OCI-LY1 (cell line): ENCODE data around the gene ACACA.

Experiments
- H2AFZ ChIP-seq: fragments of 200-600 bp; sonication (generic), shearing (Covaris generic); 2 replicates; pipeline ENCODE4 v1.6.0; 2014; ENCODE audit warnings: antibody characterized with exemption, mild to moderate bottlenecking, low read length
- H3F3A ChIP-seq: fragments of 200-600 bp; sonication (generic), shearing (Covaris generic); 2 replicates; pipeline ENCODE4 v1.6.0; 2014; ENCODE audit warnings: mild to moderate bottlenecking, antibody characterized with exemption, low read length, moderate library complexity; ENCODE audit not compliant: insufficient read depth
- H3K27ac ChIP-seq: fragments of 200-600 bp; sonication (generic); 2 replicates; pipeline ENCODE4 v1.5.1; 2014; ENCODE audit warnings: low read length, mixed run types, mild to moderate bottlenecking, low read depth; ENCODE audit not compliant: poor library complexity, severe bottlenecking
- H3K27me3 ChIP-seq: fragments of 200-600 bp; sonication (generic); 2 replicates; pipeline ENCODE4 v1.6.0; 2014; ENCODE audit warnings: antibody characterized with exemption, mild to moderate bottlenecking, low read length, moderate library complexity; ENCODE audit not compliant: insufficient read depth
- H3K36me3 ChIP-seq: fragments of 200-600 bp; sonication (generic); 2 replicates; pipeline ENCODE4 v1.6.1; 2014; ENCODE audit warnings: mild to moderate bottlenecking, antibody characterized with exemption, low read length, moderate library complexity, mixed read lengths; ENCODE audit not compliant: insufficient read depth
- H3K4me1 ChIP-seq: fragments of 200-600 bp; sonication (generic); 2 replicates; pipeline ENCODE4 v1.5.1; 2014; ENCODE audit warnings: mild to moderate bottlenecking, low read length, moderate library complexity; ENCODE audit not compliant: insufficient read depth, severe bottlenecking
- H3K4me2 ChIP-seq: fragments of 200-600 bp; sonication (generic), shearing (Covaris generic); 2 replicates; pipeline ENCODE4 v1.6.1; 2014; ENCODE audit warnings: low read length
- H3K4me3 ChIP-seq: fragments of 200-600 bp; sonication (generic); 2 replicates; pipeline ENCODE4 v1.5.1; 2014; ENCODE audit warnings: low read length, low read depth, mild to moderate bottlenecking, mixed read lengths; ENCODE audit not compliant: poor library complexity, severe bottlenecking
- H3K79me2 ChIP-seq: fragments of 200-600 bp; shearing (Covaris generic); 2 replicates; pipeline ENCODE4 v1.6.1; 2016; ENCODE audit warnings: mixed run types, low read length, mixed read lengths; ENCODE audit not compliant: insufficient read depth
- H3K9ac ChIP-seq: fragments of 200-600 bp; sonication (generic), shearing (Covaris generic); 2 replicates; pipeline ENCODE4 v1.6.1; 2014; ENCODE audit warnings: mild to moderate bottlenecking, low read length, mixed read lengths
- H3K9me2 ChIP-seq: fragments of 200-600 bp; sonication (generic), shearing (Covaris generic); 2 replicates; pipeline ENCODE4 v1.6.1; 2014; ENCODE audit warnings: low read depth, mild to moderate bottlenecking, low read length, mixed read lengths
- H3K9me3 ChIP-seq: fragments of 200-600 bp; shearing (Covaris generic); 2 replicates; pipeline ENCODE4 v1.6.1; 2014; ENCODE audit warnings: low read length, mixed read lengths
- H4K20me1 ChIP-seq: fragments of 200-600 bp; sonication (generic), shearing (Covaris generic); 2 replicates; pipeline ENCODE4 v1.6.0; 2016; ENCODE audit warnings: mild to moderate bottlenecking, low read length; ENCODE audit not compliant: insufficient read depth
- CTCF ChIP-seq: fragments of 200-600 bp; sonication (generic), shearing (Covaris generic); IDR thresholded peaks from 2 replicates; pipeline ENCODE4 v1.5.1; 2017; ENCODE audit warnings: mild to moderate bottlenecking, antibody characterized with exemption, low read length, moderate library complexity, mixed read lengths
- EZH2 ChIP-seq: fragments of 200-600 bp; sonication (generic), shearing (Covaris generic); IDR thresholded peaks from 2 replicates; pipeline ENCODE4 v1.8.0; 2017; ENCODE audit warnings: borderline replicate concordance, mixed run types, mild to moderate bottlenecking, antibody characterized with exemption, low read length, moderate library complexity, mixed read lengths

Gene ACACA

DNA sequence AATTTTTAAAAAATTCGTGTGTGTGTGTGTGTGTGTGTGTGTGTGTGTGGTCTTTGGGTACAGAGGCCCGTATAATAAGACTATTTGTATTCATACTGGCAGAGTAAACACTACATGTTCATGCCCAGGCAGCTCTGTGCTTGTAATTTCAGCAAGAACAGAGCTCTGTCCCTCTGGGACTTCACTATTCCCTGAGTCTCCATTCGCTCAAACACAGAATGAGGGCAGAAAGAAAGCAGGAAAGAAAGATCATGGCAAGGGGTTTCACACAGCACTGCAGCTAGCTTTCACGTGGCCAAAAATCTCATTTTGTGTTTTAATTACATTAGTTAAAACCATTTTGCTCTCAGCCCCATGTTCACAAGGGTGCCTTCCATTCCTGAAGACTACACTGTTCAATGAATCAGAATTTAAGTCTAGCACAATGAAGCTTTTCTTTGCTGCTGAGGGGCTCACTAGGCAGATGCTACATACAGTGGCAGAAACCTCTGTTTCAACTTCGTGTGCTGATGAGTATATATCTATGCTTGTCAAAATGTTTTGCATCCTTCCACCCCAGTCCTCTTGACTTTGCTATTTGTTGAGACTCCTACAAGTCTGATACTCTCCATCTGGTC lies 229.3 kb downstream of the ACACA start:
- H3K4me3 ChIP-seq: no peak overlapping the region
- H3K79me2 ChIP-seq: no peaks in the 10 kb centered on the region
- TF ChIP-seq EZH2 (no peak), CTCF (no peak)
- H3K4me1 ChIP-seq: no peaks in the 10 kb centered on the region
- H3K4me2 ChIP-seq: no peak overlapping the region
- no peaks in the 10 kb centered on the region for H3K27me3 ChIP-seq
- H3K9me2 ChIP-seq: no peaks in the 10 kb centered on the region
- H3F3A ChIP-seq: no peaks in the 10 kb centered on the region; the same call in 1 of the 2 replicates
- no peak overlapping the region for H3K27ac ChIP-seq
- H2AFZ ChIP-seq: no peak overlapping the region
- H3K36me3 ChIP-seq: peaks cover 70% of the 10 kb centered on the region
- no peaks in the 10 kb centered on the region for H3K9me3 ChIP-seq
- no peaks in the 10 kb centered on the region for H4K20me1 ChIP-seq
- no peak overlapping the region for H3K9ac ChIP-seq

GRCh38 chr17:37176723-37177122 lies 229.9 kb downstream of the ACACA start:
- no peaks in the 10 kb centered on the region for H3K79me2 ChIP-seq

GRCh38 chr17:37174205-37174604 lies 232.4 kb downstream of the ACACA start:
- peaks cover 69% of the 10 kb centered on the region; the same call in 1 of the 2 replicates for H3K36me3 ChIP-seq
- H3K9ac ChIP-seq: no peak overlapping the region
- H3K4me1 ChIP-seq: no peaks in the 10 kb centered on the region
- H3K79me2 ChIP-seq: no peaks in the 10 kb centered on the region
- no peaks in the 10 kb centered on the region for H3K27me3 ChIP-seq
- H2AFZ ChIP-seq: no peak overlapping the region
- H3F3A ChIP-seq: no peaks in the 10 kb centered on the region; the same call in 1 of the 2 replicates
- H3K9me2 ChIP-seq: no peaks in the 10 kb centered on the region
- no peak overlapping the region for H3K27ac ChIP-seq
- no peak overlapping the region for H3K4me2 ChIP-seq
- TF ChIP-seq CTCF (peak; percentile 63), EZH2 (no peak)
- H4K20me1 ChIP-seq: no peaks in the 10 kb centered on the region
- no peaks in the 10 kb centered on the region for H3K9me3 ChIP-seq
- H3K4me3 ChIP-seq: no peak overlapping the region

More at GRCh38 chr17:37176723-37177122, 229.9 kb downstream of the ACACA start:
- Histone ChIP-seq H3K36me3 (peaks cover 76% of the 10 kb centered on the region), H3K27me3 (no peaks in the 10 kb centered on the region), H3K27ac (no peak overlapping the region), H3K4me3 (no peak overlapping the region), H4K20me1 (no peaks in the 10 kb centered on the region), H3K4me1 (no peaks in the 10 kb centered on the region), H3K9me2 (no peaks in the 10 kb centered on the region), H2AFZ (no peak overlapping the region), H3K9me3 (no peaks in the 10 kb centered on the region), H3K4me2 (no peak overlapping the region), H3K9ac (no peak overlapping the region), H3F3A (no peaks in the 10 kb centered on the region; the same call in 1 of the 2 replicates)
- no peak for TF ChIP-seq CTCF
- no peak for TF ChIP-seq EZH2
